Karpas-422 (cell line): Measurements from ENCODE around the gene RESP18. TPM values are rescaled to one million over a fixed set of nuclear protein-coding genes. Genes with fewer than 3 reads are reported as not detected.

Experiments
- DNase-seq: peaks from one replicate; pipeline ENCODE4 v3.0.0-alpha.2; 2015
- H2AFZ ChIP-seq: fragments of 200-600 bp; sonication (generic); 2 replicates; pipeline ENCODE4 v1.6.1; 2014; ENCODE audit warnings: antibody characterized with exemption, low read length, mixed read lengths
- H3K27ac ChIP-seq: fragments of 200-600 bp; sonication (generic); 2 replicates; pipeline ENCODE4 v1.5.1; 2014; ENCODE audit warnings: mild to moderate bottlenecking, low read length, moderate library complexity
- H3K27me3 ChIP-seq: fragments of 200-600 bp; sonication (generic); 2 replicates; pipeline ENCODE4 v1.6.1; 2014; ENCODE audit warnings: low read length, mixed read lengths
- H3K36me3 ChIP-seq: fragments of 200-600 bp; sonication (generic); 2 replicates; pipeline ENCODE4 v1.6.1; 2014; ENCODE audit warnings: low read length, mixed read lengths; ENCODE audit not compliant: insufficient read depth
- H3K4me1 ChIP-seq: fragments of 200-600 bp; sonication (generic); 2 replicates; pipeline ENCODE4 v1.6.1; 2014; ENCODE audit warnings: mild to moderate bottlenecking, low read length, mixed read lengths
- H3K4me2 ChIP-seq: fragments of 200-600 bp; sonication (generic); 2 replicates; pipeline ENCODE4 v1.6.1; 2014; ENCODE audit warnings: low read length, low read depth, mild to moderate bottlenecking; ENCODE audit not compliant: poor library complexity, severe bottlenecking
- H3K4me3 ChIP-seq: fragments of 200-600 bp; sonication (generic); 2 replicates; pipeline ENCODE4 v1.5.1; 2014; ENCODE audit warnings: mild to moderate bottlenecking, antibody characterized with exemption, low read length, mixed read lengths
- H3K79me2 ChIP-seq: fragments of 200-600 bp; sonication (generic); 2 replicates; pipeline ENCODE4 v1.6.1; 2014; ENCODE audit warnings: mild to moderate bottlenecking, low read length, mixed read lengths
- H3K9ac ChIP-seq: fragments of 200-600 bp; sonication (generic); 2 replicates; pipeline ENCODE4 v1.6.0; 2014; ENCODE audit warnings: low read length
- H3K9me2 ChIP-seq: fragments of 200-600 bp; sonication (generic), shearing (Covaris generic); replicated peaks from 2 replicates; pipeline ENCODE4 v1.6.0; 2014; ENCODE audit warnings: mild to moderate bottlenecking, low read length, moderate library complexity; ENCODE audit not compliant: insufficient read depth
- H3K9me3 ChIP-seq: fragments of 300-700, 200-600 bp; sonication (generic); 2 replicates; pipeline ENCODE4 v1.6.1; 2014; ENCODE audit warnings: low read length, mixed read lengths
- H4K20me1 ChIP-seq: fragments of 200-600 bp; sonication (generic); 2 replicates; pipeline ENCODE4 v1.6.1; 2014; ENCODE audit warnings: mild to moderate bottlenecking, antibody characterized with exemption, low read length, low read depth; ENCODE audit not compliant: insufficient read depth
- total RNA-seq: library from RNA; depleted of rRNA; stranded (reverse); fragments of >200 nt; shearing (Covaris generic); gene quantifications from 2 replicates; pipeline ENCODE4 v1.2.3, GENCODE V29; 2014; ENCODE audit warnings: low replicate concordance

The RESP18 gene
- total RNA-seq, 1 experiment from 2014 or later = not detected

DNA sequence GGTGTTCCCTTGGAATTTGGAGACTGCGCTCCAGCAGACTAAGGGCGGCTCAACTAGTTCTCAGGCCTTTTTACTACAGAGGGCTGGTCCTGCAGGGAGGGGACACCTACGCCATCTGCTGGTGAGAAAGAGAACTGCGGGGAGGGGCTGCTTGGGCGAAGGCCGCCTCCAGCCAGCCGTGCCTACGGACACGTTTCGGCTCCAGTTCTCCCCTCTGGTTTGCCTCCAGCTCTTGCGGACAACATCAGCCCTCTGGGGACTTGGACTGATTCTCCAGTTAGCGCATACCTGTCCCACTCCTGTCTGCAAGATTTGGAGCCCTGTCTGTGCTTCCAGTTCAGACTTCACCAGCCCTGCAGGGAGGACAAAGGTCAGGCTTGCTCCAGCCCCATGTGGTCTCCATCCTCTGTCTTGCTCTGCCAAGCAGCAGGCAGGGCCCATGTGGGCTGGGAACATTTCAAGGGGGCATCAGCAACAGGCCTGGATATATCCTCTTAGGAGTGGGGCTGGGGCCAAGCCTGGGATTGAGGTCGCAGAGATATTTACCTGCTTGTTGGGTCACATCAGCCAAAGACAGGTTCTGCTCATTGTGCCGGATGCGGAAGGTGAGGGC is 33.7 kb downstream of the RESP18 start:
- no peak overlapping the region for H3K4me2 ChIP-seq
- DNase-seq = peak; percentile 94
- peaks cover 16% of the 10 kb centered on the region for H3K4me1 ChIP-seq
- 0 out of 2 replicates have a peak, but pooled peaks cover 4% of the 10 kb centered on the region for H3K27me3 ChIP-seq
- H3K36me3 ChIP-seq = no peaks in the 10 kb centered on the region
- no peak overlapping the region for H3K4me3 ChIP-seq
- no peak overlapping the region for H3K27ac ChIP-seq
- H3K9me3 ChIP-seq = no peaks in the 10 kb centered on the region
- no peaks in the 10 kb centered on the region for H3K79me2 ChIP-seq
- peak overlapping the region; percentile 36 for H3K9ac ChIP-seq
- peak overlapping the region; percentile 60; the same call in 1 of the 2 replicates for H2AFZ ChIP-seq
- H3K9me2 ChIP-seq = no peaks in the 10 kb centered on the region
- no peaks in the 10 kb centered on the region for H4K20me1 ChIP-seq

DNA sequence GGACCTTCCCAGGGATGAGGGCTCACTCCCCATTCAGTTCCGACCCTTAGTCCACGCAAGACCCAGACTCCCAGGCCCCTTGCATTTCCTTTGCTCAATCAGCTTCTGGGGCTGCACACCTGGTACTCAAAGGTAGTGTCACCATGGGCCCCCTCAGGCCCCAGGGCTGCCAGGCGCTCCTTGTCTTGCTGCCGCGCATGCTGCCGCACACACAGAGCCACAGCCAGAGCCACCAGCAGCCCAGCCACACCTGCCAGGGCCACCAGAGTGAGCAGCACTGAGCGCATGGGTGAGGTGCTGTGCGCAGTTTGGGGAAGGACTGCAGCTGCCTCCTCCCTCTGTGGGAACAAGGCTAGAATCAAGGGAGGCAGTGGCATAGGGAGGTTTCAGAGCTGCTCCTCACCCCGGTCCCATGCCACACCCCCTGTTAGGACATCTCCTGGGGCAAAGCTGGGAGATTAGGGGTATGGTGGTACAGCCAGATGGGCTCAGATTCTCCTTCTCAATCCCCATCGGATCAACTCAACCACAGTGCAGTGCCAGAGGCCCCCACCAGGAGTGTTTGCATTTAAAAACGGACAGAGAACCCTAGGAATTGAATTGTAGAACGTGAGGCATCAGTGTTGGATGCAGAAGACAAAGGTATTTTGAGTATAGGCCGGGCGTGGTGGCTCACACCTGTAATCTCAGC is 34.6 kb downstream of the RESP18 start:
- 0 out of 2 replicates have a peak, but pooled peaks cover 4% of the 10 kb centered on the region for H3K27me3 ChIP-seq
- H3K9me2 ChIP-seq = no peaks in the 10 kb centered on the region
- no peak overlapping the region for H2AFZ ChIP-seq
- no peaks in the 10 kb centered on the region for H3K9me3 ChIP-seq
- no peak overlapping the region for H3K4me3 ChIP-seq
- peaks cover 16% of the 10 kb centered on the region for H3K4me1 ChIP-seq
- H3K9ac ChIP-seq = no peak overlapping the region
- DNase-seq = no peak
- no peaks in the 10 kb centered on the region for H3K79me2 ChIP-seq
- H4K20me1 ChIP-seq = no peaks in the 10 kb centered on the region
- H3K4me2 ChIP-seq = no peak overlapping the region
- no peak overlapping the region for H3K27ac ChIP-seq
- H3K36me3 ChIP-seq = no peaks in the 10 kb centered on the region

DNA sequence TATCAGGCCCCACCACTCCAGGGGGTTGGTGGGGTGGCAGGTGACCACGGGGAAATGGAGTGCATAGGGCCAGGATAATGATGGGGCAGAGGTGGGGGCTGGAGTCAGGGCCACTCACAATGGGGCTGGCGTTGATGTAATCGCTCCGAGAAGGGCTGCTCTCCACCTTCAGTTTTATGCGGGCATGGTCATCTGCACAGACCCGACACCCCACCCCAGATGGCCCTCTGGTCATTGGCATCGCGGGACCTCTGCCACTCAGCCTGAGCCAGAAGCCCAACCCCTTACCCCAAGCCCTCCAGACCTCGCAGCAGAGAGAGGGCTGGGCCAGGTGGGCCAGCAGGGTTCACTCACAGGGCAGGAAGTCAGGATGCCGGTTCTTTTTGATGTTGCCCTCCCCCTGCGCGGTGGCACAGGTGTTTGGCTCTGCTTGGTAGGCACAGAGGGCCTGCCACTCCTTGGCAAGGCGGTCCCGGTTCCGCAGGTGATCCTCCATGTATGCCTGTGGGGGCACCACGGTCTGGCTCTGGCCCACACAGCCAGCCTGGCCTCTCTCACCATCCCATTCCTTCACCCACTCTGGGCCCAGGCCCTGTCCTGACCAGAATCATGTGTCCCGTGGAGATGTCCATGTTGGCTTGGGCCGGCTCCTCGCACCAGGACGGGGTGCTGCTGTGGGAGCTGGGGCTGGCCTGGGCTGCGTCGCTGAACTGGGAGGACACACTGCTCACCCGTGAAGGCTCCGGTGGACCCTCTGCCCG is 35.7 kb downstream of the RESP18 start:
- Histone ChIP-seq H3K27ac (no peak overlapping the region), H3K4me3 (no peak overlapping the region), H3K79me2 (no peaks in the 10 kb centered on the region), H2AFZ (no peak overlapping the region), H3K27me3 (0 out of 2 replicates have a peak, but pooled peaks cover 4% of the 10 kb centered on the region), H4K20me1 (no peaks in the 10 kb centered on the region), H3K4me1 (peaks cover 16% of the 10 kb centered on the region), H3K9ac (no peak overlapping the region), H3K36me3 (no peaks in the 10 kb centered on the region), H3K9me2 (no peaks in the 10 kb centered on the region), H3K9me3 (no peaks in the 10 kb centered on the region), H3K4me2 (no peak overlapping the region)
- DNase-seq = no peak

DNA sequence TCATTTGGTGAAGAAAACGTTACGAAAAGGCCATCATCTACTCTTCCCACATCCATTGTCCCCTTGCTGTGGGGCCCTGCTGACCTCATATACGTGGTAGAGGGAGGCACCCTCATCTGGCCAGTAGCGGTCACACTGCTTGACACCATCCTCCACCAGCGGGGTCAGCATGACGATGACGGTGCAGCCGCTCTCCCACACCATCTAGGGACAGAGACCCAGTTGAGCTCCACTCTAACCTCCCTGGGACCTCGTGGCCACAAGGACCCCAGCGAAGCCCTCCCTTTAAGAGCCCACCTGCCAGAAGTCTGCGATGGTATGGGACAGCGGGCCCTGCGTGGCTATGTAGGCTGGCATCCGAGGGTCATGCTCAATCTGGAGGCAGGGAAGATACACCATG is 36.4 kb downstream of the RESP18 start:
- Histone ChIP-seq H3K4me3 (no peak overlapping the region), H3K9me3 (no peaks in the 10 kb centered on the region), H4K20me1 (no peaks in the 10 kb centered on the region), H3K9ac (no peak overlapping the region), H3K36me3 (no peaks in the 10 kb centered on the region), H3K27ac (no peak overlapping the region), H3K27me3 (0 out of 2 replicates have a peak, but pooled peaks cover 4% of the 10 kb centered on the region), H2AFZ (no peak overlapping the region), H3K4me2 (no peak overlapping the region), H3K4me1 (peaks cover 16% of the 10 kb centered on the region), H3K79me2 (no peaks in the 10 kb centered on the region), H3K9me2 (no peaks in the 10 kb centered on the region)
- DNase-seq = no peak

DNA sequence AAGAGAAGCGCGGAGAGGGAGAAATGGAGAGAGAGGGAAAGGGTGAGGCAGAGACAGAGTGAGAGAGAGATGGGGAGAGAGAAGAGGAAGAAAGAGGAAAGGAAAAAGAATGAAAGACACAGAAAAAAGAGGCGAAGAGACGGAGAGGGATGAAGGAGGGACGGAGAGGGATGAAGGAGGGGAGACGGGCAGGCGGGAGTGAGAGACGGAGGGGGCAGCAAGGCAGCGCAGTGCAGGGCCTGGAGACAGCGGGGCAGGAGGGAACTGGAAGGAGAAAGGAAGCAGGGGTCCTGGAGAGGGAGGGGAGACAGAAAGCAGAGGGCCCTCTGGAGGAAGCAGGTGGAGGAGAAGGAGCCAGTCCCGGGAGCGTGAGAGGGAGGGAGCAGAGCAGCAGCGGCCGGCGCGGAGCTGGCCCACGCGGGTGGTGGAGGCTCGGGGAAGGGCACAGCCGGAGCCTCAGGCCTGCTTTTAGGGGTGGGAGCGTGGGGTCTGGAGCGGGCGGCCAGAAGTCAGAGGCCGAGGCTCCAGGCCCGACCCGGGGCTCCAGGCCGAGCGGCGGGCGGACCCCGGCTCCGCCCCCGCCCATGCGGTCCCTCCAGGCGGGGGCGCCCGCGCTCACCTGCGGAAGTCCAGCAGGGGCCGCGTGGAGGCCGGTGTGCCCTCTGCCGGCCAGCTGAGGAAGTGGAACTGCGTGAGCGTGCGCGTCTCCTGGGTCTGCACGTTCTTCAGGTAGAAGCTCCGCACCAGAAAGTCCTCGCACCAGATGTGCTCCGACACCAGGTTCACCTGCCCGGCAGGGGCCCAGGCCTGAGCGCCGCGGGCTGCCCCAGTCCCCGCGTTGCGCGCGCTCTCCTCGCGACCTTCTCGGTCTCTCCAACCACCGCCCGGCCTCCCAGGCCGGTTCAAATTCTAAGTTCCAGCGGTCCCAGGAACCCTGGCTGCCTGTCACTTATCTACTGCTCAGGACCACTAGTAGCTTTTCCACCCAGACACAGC is 37.9 kb downstream of the RESP18 start:
- Histone ChIP-seq H3K27ac (no peak overlapping the region), H3K4me1 (peaks cover 16% of the 10 kb centered on the region)

DNA sequence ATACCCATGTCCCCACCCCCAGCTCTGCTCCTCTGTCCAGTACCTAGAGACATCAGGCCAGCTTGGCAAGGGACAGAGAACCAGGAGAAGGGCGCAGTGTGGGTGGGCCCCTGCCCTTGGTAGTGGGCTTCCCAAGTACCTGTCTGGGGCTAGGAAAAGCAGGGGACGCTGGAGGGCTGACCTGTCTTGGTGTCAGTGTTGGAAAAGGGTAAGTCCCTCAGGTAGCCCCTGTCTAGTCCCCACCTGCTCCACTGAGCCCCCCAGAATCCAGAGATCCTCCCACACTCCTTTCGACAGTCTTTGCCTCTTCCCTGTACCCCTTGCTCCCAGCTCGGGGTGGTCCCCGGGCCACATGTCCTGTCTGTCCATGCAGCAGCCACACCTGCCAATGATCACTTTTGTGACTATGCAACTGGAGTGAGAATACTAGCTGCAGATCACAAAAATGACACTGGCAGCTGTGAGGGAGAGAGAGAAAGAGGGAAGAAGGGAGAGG is 38.8 kb downstream of the RESP18 start:
- Histone ChIP-seq H3K79me2 (no peaks in the 10 kb centered on the region), H3K27ac (no peak overlapping the region), H3K27me3 (0 out of 2 replicates have a peak, but pooled peaks cover 4% of the 10 kb centered on the region), H3K9ac (peak overlapping the region; percentile 73), H2AFZ (no peak overlapping the region), H3K4me2 (peak overlapping the region; percentile 87), H3K36me3 (no peaks in the 10 kb centered on the region), H3K4me3 (no peak overlapping the region), H3K9me2 (no peaks in the 10 kb centered on the region), H3K9me3 (no peaks in the 10 kb centered on the region), H3K4me1 (peaks cover 13% of the 10 kb centered on the region), H4K20me1 (no peaks in the 10 kb centered on the region)
- no peak for DNase-seq

More for the DNA sequence above, 37.9 kb downstream of the RESP18 start:
- Histone ChIP-seq H3K4me2 (peak overlapping the region; percentile 87), H3K79me2 (no peaks in the 10 kb centered on the region), H4K20me1 (no peaks in the 10 kb centered on the region), H2AFZ (peak overlapping the region; percentile 88), H3K4me3 (peak overlapping the region; percentile 64), H3K27me3 (0 out of 2 replicates have a peak, but pooled peaks cover 4% of the 10 kb centered on the region), H3K9ac (peak overlapping the region; percentile 73), H3K9me3 (no peaks in the 10 kb centered on the region), H3K9me2 (no peaks in the 10 kb centered on the region), H3K36me3 (no peaks in the 10 kb centered on the region)
- peak; percentile 96 for DNase-seq

DNA sequence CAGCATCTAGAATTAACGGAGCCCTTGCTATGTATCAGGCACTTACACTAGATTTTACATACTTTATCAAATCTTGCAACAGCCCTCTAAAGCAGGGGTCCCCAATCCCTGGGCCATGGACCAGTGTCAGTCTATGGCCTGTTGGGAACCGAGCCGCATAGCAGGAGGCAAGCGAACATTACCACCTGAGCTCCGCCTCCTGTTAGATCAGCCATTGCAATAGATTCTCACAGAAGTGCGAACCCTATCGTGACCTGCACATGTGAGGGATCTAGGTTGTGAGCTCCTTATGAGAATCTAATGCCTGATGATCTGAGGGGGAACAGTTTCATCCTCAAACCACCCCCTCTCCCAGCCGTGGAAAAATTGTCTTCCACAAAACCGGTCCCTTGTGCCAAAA is 39.9 kb downstream of the RESP18 start:
- no peak overlapping the region for H3K4me3 ChIP-seq
- H3K9me2 ChIP-seq = no peaks in the 10 kb centered on the region
- H3K9ac ChIP-seq = no peak overlapping the region
- H3K4me1 ChIP-seq = peaks cover 12% of the 10 kb centered on the region
- DNase-seq = no peak
- 0 out of 2 replicates have a peak, but pooled peaks cover 4% of the 10 kb centered on the region for H3K27me3 ChIP-seq
- no peaks in the 10 kb centered on the region for H3K79me2 ChIP-seq
- no peaks in the 10 kb centered on the region for H3K9me3 ChIP-seq
- no peaks in the 10 kb centered on the region for H4K20me1 ChIP-seq
- H3K27ac ChIP-seq = no peak overlapping the region
- H2AFZ ChIP-seq = no peak overlapping the region
- H3K36me3 ChIP-seq = no peaks in the 10 kb centered on the region
- H3K4me2 ChIP-seq = no peak overlapping the region
